HG02678 (cell line): ENCODE data around the gene DLGAP4.

ENCODE experiments used
- ATAC-seq: cut with Tn5 transposase; IDR thresholded peaks from one replicate; pipeline ENCODE4 v1.9.1; 2021; ENCODE audit warnings: mild to moderate bottlenecking, moderate library complexity; ENCODE audit not compliant: unreplicated experiment

DLGAP4 gene, protein sequence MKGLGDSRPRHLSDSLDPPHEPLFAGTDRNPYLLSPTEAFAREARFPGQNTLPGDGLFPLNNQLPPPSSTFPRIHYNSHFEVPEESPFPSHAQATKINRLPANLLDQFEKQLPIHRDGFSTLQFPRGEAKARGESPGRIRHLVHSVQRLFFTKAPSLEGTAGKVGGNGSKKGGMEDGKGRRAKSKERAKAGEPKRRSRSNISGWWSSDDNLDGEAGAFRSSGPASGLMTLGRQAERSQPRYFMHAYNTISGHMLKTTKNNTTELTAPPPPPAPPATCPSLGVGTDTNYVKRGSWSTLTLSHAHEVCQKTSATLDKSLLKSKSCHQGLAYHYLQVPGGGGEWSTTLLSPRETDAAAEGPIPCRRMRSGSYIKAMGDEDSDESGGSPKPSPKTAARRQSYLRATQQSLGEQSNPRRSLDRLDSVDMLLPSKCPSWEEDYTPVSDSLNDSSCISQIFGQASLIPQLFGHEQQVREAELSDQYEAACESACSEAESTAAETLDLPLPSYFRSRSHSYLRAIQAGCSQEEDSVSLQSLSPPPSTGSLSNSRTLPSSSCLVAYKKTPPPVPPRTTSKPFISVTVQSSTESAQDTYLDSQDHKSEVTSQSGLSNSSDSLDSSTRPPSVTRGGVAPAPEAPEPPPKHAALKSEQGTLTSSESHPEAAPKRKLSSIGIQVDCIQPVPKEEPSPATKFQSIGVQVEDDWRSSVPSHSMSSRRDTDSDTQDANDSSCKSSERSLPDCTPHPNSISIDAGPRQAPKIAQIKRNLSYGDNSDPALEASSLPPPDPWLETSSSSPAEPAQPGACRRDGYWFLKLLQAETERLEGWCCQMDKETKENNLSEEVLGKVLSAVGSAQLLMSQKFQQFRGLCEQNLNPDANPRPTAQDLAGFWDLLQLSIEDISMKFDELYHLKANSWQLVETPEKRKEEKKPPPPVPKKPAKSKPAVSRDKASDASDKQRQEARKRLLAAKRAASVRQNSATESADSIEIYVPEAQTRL

DNA sequence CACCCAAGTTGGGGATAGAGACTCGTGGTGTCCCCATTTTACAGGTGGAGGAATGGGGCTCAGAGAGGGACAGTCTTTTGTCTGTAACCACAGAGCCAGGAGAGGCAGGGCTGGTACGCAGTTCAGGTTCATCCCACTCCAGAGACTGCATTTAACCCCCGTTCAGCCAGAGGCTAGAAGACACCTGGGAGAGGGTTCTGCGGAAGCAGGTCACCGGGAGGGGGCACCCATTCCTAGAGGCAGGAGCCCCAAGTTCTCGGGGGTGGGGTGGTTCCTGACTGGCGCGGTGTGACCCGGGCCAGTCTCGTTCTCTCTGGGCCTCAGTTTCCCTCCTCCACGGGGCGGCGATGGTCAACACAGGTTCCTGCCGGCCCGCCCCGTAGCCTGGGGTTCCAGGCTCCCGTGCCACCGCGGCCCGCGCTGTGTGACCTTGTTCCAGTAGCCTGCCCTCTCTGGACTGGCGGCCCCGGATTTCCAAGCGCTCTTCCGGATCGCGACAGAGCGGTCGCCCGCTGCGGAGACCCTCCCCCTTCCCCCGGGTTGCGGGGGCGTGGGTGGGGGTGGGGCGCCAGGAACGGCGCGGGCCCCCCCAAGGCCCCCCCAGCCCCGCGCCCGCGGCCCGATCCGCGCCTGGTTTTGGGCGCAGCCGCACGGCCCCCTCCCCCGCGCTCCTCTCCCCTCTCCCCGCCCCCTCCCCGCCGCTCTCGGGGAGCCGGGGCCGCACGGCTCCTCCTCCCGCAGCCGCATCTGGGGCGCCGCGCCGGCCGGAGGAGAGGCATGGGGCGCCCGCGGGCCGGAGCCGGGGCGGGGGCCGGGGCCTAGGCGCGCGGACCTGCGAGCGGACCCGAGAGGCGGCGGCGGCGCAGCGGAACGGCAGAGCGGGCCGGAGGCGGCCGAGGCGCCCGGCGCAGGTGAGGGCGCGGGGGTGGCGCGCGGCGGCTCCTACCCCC, at the start of gene DLGAP4:
TSS of gene DLGAP4 (plus strand) at position 738 of the 950 bp plus-strand sequence. CDS start 125,379 bp downstream, outside the sequence.
- ATAC-seq, result no peak

DNA sequence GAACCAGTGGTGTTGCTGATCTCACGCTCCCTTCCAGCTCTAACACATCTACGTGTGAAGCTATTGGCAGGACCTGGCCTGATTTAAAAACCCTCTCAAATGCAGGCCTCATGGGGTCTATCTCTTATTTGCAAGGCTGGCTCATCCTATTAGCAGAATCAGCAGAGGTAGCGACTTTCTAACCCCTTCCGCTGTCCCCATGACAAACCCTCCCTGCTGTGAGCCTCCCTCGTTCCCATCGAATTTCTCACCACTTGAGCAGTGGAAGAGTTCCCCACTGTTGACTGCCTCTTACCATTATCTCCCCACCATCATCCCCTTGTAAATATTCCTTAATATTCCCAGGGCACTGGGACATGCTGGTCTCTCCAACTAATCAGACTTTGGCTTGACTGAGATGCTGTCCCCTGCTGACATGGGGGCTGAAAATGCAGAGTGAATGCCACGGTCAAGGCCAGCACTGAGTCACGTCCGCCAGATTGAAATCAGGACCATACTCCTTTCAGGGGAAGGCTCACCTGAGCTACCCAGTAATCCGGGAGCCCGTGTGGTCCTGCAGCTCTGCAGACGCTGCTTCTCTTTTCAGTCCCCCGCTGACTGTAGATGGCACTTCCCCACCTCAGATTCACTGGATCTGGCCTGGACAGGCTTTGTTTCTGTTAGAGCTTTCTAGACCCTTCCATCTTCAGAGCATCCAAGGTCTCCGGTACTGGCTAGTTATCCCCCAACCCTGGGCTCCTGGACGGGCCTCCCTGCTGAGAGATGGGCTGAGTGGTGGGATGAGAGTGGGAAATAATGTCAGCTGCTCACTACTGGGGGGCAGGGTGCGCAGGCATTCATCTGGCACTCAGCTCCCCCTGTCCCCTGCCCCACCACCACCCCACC, 46.7 kb upstream of the DLGAP4 start:
- no peak for ATAC-seq

DNA sequence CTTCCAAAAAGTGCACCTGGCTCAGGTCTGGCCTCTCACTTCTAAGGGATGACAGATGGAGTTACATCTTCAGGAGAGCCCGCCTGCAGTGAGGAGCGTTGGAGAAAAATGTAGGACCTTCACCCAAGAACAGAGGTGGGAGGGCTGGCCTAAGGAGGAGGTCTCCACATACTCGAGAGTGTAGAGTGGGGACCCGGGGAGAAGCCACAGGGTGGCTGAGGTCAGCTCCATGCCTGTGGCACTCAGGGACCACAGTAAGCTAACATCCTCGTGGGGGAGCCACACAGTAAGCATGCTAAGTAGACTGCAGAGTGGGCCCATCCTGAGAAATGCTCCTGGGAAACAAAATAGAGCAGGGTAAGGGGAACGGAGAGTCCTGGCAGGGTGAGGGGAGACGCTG, 45.8 kb upstream of the DLGAP4 start:
- no peak for ATAC-seq

DNA sequence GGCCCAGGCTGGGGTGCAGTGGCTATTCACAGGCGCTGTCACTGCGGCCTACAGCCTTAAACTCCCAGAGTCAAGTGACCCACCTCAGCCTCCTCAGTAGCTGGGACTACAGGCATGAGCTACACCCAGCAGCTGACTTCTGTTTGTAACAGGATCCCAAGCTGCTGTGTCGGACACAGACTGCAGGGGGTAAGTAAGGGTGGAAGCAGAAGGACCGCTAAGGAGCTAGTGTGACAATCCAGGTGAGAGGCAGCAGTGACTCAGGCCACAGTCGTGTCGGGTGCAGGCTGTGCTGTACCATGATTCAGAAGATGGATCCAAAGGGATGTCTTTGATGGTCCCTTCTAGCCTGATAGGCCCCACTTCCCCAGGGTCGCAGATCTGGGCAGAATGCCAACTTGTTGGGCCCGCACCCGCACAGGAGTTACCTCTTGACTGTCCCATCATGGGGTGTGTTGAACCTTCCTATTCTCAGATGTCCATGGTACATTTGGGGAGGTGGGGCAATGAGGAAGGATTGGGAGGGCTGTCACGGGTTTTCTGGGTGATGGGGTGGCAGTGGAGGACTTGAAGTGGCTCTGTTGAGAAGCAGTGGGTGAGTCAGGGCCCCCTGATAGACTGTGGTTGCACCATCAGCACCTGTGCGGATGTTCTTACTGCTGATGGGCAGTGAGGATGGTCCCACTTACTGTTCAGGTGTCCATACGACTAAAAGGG, 44.6 kb upstream of the DLGAP4 start:
- ATAC-seq, result no peak

DNA sequence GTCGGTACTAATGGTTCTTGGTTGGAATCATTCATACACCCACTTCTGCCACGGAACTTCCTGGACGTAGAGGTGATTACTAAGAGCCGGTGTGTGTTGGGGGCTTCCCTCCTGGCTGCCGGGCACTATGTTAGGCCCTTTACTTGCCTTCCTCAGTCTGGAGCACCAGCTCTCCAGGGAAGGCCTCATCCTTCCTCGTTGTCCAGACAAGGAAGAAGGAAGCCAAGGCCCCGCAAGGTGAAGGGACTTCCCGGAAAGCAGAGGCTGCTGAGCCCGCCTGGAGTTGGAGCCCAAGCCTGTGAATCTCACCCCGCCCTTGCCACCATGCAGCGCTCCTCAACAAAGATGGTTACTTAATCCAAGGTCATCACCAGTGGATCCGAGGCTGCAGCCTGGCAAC, 43.7 kb upstream of the DLGAP4 start:
- no peak for ATAC-seq

DNA sequence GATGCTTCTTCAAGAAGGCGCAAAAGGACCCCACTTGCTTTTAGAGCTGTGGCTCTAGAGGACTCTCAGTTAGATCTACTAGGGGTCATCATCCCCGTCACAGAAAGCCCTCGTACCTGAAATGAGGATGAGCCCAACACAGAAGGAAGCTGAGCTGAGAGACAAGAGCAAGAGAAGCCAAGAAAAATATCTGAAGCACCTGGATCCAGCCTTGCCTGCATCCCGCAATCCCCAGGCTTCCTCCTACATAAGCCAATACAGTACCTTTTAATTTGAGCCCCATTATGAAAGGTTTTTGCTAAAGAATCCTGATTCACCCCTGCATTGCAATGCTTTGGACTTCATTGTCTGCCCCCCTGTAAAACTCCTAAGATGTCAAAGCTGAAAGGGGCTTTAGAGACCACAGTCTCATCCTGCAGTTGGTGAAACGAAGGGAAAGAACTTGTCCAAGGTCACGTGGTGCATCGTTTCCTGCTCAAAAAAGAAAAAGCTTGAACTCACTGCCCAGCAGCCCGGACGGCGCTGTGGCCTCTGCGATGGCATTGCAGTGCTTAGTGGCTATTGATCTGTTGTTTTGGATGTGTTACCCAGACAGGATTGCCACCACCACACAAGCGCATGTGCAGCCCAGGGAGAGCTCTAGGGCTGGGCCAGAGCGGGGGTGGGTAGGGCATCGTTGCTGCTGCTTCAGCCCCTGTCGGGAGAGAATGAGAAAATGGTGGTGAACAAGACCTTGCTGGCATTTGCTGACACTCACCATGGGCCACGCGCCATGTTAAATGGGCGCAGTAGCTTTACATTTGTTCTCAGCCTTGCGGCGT, 41.5 kb upstream of the DLGAP4 start:
- ATAC-seq, result no peak

DNA sequence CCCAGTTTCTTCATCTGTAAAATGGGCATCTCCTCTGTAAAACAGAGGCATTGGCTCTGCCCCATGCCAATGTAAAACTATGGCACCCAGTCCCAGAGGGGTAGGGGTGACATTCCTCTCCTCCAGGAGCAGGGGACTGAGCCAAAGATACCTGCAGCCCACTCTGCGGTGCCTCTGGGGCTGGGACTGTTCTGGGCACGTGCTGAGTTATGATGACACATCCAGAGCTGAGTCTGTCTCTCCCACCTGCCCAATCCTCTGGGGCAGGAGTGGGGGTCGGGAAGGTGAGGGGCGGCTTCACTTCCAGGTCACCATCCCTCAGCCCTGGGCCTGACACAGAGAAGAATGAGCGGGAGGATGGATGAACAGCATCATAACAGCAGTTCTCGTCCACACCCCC, 40.0 kb upstream of the DLGAP4 start:
- no peak for ATAC-seq

DNA sequence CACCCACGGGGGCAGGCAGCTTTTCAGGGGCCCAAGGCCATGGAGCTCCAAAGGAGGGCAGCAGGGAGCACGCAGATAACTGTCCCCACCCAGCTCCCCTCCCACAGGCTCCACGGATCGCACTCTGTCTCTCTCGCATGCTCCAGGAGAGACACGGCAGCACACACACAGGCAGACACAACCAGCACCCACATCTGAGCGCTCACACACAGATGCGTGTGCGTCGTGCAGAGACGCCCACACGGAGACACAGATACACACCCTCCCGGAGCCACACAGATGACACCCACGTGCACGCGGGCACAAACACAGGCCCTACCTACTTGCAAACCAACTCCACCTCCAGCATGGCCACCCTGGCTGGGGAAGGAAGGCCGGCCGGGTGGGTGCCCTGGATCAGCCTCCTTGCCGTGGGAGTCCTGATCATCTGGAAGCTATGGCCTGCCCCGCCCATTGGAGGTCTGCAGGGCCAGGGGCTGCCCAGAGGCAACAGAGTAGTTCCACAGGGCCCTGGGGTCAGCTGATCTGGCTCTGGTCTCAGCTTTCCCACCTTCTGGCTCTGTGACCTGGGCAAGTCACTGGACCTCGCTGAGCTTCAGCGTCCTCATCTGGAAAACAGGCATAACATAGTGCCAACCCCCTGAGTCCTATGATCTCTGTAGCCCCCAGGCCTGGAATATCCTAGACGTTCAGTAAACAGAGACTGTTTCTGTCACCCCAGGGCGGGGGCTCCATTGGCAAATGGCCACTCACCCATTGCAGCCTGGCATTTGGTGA, 38.3 kb upstream of the DLGAP4 start:
- ATAC-seq, result no peak

DNA sequence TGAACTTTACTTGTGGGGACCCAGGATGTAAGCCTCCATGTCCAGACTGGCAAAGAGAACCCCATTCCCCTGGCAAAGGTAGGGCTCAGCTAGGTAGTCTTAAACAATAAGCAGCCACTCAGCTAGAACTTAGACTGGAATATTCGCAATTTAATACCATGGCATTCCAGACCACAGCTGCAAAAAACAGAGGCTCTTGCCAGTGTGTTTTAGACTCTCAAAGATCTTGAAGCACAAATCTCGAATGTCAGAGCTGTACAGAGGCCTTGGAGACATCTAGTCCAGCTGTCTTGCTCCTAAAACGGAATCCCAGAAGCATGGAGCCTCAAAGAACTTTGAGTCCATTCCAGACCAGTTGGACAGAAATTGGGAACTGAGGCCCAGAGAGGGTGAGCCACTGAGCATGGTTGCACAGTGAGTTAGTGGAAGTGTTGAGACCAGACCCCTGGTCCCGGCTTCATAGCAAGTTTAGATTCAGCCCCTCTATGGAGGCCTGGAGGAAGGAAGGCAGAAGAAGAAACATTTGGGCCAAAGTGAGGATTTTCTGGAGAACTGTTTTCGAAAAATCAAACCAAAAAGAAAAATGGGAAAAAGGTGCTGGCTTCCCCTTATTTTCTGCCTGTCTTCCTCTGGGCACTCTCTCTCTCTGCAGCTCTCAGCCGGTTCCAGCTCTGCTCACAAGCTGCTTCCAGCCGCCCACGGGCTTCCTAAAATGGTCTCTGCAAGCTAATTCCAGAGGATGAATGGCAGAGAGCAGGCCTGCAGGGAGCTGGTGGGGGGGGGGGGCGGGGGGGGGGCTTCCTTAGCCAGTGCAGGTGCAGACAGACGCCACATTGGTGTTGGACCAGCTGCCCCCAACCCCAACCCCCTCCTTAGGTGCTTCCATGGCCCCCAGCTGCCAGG, 37.4 kb upstream of the DLGAP4 start:
- no peak for ATAC-seq

DNA sequence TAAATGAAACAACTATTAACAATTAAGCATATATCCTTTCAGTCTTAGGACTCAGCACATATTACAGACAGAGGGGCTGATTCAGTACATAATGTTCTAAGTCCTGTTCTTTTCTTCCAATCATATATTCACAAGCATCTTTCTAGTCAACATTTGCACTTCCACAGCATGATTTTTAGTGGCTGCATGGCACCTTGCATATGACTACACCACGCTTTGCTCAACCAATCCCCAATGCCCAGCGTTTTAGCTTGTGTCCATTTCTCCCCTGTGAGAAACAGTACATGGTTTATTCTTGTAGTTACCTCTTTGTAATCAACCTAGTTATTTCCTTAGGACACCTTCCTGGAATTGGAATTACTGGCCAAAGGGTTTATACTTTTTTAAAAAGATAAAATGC, 36.6 kb upstream of the DLGAP4 start:
- ATAC-seq, result no peak

DNA sequence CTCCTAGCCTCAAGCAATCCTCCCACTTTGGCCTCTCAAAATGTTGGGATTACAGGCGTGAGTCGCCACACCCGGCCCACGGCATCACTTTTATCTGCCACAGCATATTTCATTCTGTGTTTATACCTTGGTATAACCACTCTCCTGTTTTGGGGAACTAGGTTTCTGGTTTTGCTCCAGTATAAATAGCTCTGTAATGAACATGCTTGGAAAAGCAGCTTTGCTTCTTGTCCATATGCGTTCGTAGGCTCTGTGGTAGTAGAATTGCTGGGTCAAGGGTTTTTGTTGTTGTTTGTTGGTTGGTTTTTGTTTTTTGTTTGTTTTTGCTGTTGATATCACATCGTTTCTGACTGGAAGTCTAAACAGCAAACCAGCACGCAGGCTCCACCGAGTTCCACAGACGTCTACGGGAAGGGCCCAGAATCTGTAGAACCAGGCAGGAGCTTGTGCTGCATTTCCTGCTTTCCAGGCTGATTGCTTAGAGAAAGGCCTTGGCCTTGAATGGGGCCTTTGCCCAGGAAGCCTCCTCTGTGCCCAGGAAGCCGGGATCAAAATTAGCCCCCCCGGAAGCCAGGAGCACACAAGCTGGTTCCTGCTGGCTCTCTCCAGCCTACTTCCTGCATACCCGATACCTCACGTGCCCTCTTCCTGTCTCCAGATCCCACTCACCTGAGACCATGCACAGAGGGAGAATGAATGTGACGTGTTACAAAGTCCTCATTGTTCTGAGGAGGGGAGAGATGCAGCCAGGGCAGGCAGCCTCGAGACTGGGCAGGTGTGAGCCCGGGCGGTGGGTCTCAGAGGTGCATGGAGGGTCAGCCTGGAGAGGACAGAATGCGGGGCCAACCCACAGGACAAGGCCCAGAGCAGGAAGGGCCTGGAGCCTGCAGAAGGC, 35.1 kb upstream of the DLGAP4 start:
- no peak for ATAC-seq

DNA sequence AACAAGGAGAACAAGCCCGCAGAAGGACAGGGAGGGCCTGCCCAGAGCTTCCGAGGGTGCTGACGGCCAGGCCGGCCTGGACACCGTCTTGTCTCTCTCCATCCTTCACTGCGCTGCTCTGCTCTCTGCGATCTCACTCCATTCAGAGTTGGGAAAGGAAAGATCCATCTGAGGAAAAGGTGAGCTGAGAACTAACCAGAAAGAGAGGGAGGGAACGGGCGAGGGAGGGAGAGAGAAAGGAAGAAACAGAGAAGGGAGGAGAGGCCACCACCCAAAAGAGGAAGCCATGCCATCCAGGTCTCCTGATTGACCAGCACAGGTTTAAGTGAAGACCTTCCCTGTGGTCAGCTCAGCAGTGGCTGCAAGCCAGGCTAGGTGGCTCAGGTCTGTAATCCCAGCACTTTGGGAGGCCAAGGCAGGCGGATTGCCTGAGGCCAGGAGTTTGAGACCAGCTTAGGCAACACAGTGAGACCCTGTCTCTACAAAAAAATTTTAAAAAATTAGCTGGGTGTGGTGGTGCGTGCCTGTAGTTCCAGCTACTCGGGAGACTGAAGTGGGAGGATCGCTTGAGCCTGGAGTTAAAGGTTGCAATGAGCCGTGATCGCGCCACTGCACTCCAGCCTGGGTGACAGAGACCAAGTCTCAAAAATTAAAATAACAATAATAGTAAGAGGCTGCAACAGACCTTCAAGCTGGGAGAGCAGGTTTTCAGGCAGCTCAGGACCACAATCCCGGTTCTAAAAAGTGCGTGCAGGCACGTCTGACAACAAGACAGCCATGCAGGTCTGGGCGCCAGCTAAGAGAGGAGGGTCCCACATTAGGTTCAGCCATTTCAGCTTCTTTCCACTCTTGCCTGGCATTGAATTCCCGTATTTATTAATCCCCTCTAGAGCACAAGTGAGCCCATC, 34.2 kb upstream of the DLGAP4 start:
- ATAC-seq, result no peak

DNA sequence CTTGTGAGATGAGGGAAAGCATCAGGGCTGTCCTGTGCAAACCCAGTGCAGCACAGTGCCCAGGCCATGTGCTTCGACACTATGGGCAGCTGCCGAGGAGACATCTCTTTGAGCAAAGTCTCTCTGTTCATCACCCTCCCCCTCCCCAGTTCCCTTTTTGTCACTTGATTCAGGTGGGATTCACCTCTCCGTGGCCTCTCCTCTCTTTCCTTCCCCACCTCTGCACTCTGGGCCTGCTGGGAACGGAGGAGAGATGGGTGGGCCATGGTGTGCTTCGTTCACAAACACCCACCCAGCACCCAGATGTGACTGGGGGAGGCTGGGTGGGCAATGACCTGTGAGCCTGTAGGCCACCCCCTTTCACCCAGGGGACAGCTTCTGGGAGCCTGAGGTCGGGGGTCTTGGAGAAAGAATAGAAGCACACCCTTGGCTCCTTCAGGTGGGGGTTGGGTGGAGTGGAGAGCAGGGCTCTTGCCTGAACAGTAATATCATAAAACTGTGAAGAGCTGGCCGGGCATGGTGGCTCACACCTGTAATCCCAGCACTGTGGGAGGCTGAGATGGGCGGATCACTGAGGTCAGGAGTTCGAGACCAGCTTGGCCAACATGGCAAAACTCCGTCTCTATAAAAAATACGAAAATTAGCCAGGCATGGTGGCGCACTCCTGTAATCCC, 33.5 kb upstream of the DLGAP4 start:
- no peak for ATAC-seq
